ENCODE data around the gene FAM229A.

Gene FAM229A

GRCh38 chr1:32393136-32393535 lies 30.9 kb upstream of the FAM229A start:
- TF ChIP-seq POLR2A (IDR thresholded peaks at IDR 0.05; ENCODE audit: low read depth, low read length): no peak
- FAIRE-seq (no peak), DNase-seq (ENCODE audit: insufficient read length, low spot score) (no peak)

DNA sequence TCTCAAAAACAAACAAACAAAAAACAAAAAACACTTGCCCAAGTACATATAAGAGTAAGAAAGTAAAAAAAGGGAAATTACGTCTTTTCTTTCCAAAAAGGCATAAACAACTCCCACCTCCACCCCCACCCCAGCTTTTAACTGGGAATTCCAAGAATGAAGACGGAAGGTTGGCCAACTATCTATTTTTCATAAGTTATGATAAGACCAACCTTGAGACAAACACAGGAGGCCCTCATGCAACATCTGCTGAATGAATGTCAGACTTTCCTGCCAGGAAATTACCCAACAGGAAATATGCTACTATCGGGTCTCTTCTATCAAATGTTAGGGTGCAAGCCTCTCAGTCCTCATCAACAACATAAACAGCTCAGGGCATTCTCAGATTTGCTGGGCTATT lies 30.0 kb upstream of the FAM229A start:
- FAIRE-seq (no peak), DNase-seq (ENCODE audit: insufficient read length, low spot score) (no peak)
- no peak for TF ChIP-seq POLR2A (IDR thresholded peaks at IDR 0.05; ENCODE audit: low read depth, low read length)

DNA sequence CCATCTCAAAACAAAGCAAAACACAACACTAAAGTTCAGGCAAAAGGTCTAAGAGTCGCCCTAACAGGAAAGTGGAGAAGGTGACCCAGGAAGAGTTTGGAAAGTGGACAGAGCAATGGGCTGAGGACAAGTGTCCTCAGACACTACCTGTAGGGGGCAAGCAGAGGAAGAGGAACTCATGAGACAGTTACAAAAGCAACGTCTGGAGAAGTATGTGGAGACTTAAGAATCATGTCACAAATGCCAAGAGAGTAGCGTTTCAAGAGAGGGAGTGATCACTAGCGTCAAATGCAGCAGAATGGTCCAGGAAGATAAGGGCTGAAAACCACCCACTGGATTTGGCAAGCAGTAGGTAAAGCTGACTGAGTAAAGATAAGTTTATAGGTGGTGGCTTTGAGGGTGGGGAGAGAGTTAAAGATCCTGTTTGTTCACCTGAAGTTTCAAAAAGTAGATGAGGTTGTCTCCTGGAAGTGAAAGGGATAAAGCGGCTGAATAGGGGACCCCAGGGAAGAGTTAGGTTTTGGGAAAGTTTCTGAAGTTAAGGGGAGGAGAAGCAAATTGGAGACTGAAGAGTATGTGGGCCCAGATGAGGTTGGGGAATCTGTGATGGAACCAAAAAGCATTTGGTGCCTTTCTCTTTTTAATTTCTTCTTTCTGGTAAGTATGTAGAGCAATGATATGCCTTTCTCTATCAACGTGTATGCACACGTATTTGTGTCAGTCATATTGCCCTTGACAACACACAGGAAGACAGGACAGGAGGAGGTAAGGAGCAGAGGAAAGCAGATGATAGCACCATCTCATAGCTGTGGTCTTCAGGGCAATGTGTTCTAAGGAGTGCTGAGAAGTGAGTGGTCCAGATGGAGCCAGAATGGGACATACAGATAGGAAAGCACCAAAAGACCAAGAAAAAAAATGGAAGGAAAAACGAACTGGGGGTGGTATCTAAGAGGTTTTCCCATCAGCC lies 28.9 kb upstream of the FAM229A start:
- FAIRE-seq (no peak), DNase-seq (ENCODE audit: insufficient read length, low spot score) (no peak)
- no peak for TF ChIP-seq POLR2A (IDR thresholded peaks at IDR 0.05; ENCODE audit: low read depth, low read length)

GRCh38 chr1:32388641-32389040 lies 26.4 kb upstream of the FAM229A start:
- FAIRE-seq (no peak), DNase-seq (ENCODE audit: insufficient read length, low spot score) (no peak)
- TF ChIP-seq POLR2A (IDR thresholded peaks at IDR 0.05; ENCODE audit: low read depth, low read length): no peak

GRCh38 chr1:32386676-32387392 lies 24.5 kb upstream of the FAM229A start:
- DNase-seq (ENCODE audit: insufficient read length, low spot score): no peak
- TF ChIP-seq POLR2A (IDR thresholded peaks at IDR 0.05; ENCODE audit: low read depth, low read length): no peak
- no peak for FAIRE-seq

GRCh38 chr1:32380057-32380456 lies 17.8 kb upstream of the FAM229A start:
- no peak for DNase-seq (ENCODE audit: insufficient read length, low spot score)
- FAIRE-seq: no peak
- no peak for TF ChIP-seq POLR2A (IDR thresholded peaks at IDR 0.05; ENCODE audit: low read depth, low read length)

DNA sequence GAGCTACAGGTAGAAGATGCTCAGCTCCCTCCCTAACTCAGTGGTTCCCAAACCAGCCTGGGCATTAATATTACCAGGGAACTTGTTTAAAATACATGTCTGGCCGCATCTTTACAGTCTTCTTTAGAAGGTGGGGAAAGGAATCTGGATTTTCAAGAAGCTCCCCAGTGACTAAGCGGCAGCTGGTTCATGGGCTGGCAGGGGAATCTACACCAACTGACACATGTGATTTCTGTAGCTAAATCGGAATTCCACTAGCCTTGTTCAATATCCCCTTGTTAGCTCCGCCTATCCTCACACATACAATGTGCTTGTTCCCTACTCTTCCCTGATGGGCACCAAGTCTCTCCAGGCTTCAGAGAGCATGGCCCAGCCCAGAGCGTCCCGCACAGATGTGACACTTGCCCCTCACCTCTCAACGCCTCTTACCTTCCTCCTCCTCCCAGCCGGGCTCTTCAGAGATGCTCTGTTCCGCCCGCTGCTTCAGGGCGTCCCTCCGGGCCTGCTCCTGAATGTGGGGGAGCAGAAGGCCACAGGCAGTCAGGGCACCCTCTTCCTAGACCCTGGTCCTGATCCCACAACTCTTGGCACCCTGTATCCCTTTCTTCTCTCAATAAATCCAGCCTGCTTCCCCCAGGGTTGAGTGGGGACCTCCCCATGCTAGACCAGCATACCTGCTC lies 15.4 kb upstream of the FAM229A start:
- no peak for DNase-seq (ENCODE audit: insufficient read length, low spot score)
- no peak for TF ChIP-seq POLR2A (IDR thresholded peaks at IDR 0.05; ENCODE audit: low read depth, low read length)
- FAIRE-seq: no peak

DNA sequence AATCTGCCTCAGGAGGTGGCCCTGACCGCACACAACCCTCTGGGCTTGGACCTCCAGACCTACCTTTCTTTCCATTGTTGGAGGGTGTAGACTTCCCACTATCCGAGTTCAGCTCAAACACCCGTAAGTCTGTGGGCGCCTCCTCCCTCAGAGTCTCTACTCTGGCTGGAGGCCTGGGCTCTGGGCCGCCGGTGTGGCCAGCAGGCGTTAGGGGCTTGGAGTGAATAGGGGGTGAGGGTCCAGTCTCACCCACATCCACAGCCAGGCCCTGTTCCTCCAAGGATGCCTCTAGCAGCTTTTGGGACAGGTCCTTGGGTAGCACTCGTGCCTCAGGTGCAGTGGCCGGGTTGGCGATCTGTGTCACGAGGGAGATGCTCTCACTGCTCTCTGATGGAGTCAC lies 13.9 kb upstream of the FAM229A start:
- no peak for TF ChIP-seq POLR2A (IDR thresholded peaks at IDR 0.05; ENCODE audit: low read depth, low read length)
- FAIRE-seq (no peak), DNase-seq (ENCODE audit: insufficient read length, low spot score) (no peak)

- DNase-seq (ENCODE audit: insufficient read length, low spot score): no peak
- no peak for FAIRE-seq
- TF ChIP-seq POLR2A (IDR thresholded peaks at IDR 0.05; ENCODE audit: low read depth, low read length): no peak
Measured at GRCh38 chr1:32373996-32374592, 11.8 kb upstream of the FAM229A start.

- no peak for FAIRE-seq
- no peak for TF ChIP-seq POLR2A (IDR thresholded peaks at IDR 0.05; ENCODE audit: low read depth, low read length)
- DNase-seq (ENCODE audit: insufficient read length, low spot score): no peak
Measured at GRCh38 chr1:32372149-32372756, 10.0 kb upstream of the FAM229A start.

DNA sequence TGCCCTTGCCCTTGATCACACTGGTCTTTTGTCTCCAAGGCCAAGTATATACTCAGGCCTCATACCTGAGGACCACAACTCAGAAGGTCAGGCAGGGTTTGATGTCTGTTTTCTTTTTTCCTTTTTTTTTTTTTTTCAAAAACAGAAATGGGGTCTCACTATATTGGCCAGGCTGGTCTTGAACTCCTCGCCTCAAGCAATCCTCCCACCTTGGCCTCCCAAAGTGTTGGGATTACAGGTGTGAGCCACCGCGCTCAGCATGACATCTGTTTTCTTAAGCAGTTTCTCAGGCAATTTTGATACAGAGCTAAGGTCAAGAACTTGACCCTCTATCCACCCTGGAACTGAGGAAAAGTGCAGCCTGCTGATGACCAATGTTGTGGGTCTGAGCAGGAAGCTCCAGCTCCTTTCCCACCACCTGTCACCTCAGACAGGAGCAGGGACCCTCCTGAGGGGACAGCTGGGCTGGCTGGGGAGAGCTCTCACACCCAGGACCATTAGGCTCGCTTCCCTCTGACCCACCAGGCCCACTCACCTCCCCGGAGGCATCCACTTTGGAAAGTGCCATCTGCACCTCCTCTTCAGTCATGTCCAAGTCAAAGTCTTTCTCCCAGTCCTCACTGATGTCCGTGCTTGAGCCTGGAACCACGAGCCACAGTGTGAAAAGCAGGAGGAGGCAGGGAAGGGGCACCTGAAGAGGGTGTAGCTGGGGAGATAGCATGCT lies 5.8 kb upstream of the FAM229A start:
- no peak for TF ChIP-seq POLR2A (IDR thresholded peaks at IDR 0.05; ENCODE audit: low read depth, low read length)
- DNase-seq (ENCODE audit: insufficient read length, low spot score): no peak
- FAIRE-seq: no peak

GRCh38 chr1:32365445-32365844 lies 3.2 kb upstream of the FAM229A start:
- FAIRE-seq: no peak
- no peak for DNase-seq (ENCODE audit: insufficient read length, low spot score)
- TF ChIP-seq POLR2A (IDR thresholded peaks at IDR 0.05; ENCODE audit: low read depth, low read length): no peak

- FAIRE-seq: no peak
- no peak for TF ChIP-seq POLR2A (IDR thresholded peaks at IDR 0.05; ENCODE audit: low read depth, low read length)
- DNase-seq (ENCODE audit: insufficient read length, low spot score): no peak
Measured at GRCh38 chr1:32364836-32365235, 2.6 kb upstream of the FAM229A start.

Data from H54 (cell line).